Common myeloid progenitor, CD34-positive (primary cell): ENCODE data around the gene CCNT2.

Source experiments
- CTCF ChIA-PET: fragments of 350-600 bp; sonication (Branson Sonifier 250); formaldehyde crosslinking; loops from one replicate; lab custom pipeline; 2021; ENCODE audit warnings: antibody characterized with exemption; lab: Charles Lee
- POLR2A ChIA-PET: fragments of 350-600 bp; sonication (Branson Sonifier 250); formaldehyde crosslinking; loops from one replicate; lab custom pipeline; 2021; ENCODE audit warnings: antibody characterized with exemption; lab: Charles Lee
- DNase-seq, 3 donors: peaks; one replicate each; pipeline versions ENCODE4 v3.0.0 to v3.0.0-alpha.2; 2013
- H3K27ac ChIP-seq, 2 experiments: 1 replicate in 1 of 2; 2 replicates in 1 of 2; pipeline ENCODE4 v1.7.0; 2013; ENCODE audit warnings: inconsistent platforms in 2 of 2, low read length in 2 of 2, mild to moderate bottlenecking in 2 of 2, low read depth in 1 of 2, moderate library complexity in 1 of 2; ENCODE audit not compliant: severe bottlenecking in 2 of 2, insufficient read depth in 1 of 2, poor library complexity in 1 of 2
- H3K27me3 ChIP-seq, 5 experiments: replicated peaks in 2 of 5; 1 replicate in 3 of 5; 2 replicates in 2 of 5; pipeline versions ENCODE4 v1.6.1 to v1.7.0; 2013; ENCODE audit warnings: low read length in 4 of 5, mild to moderate bottlenecking in 2 of 5, moderate library complexity in 2 of 5, inconsistent platforms in 1 of 5; ENCODE audit not compliant: insufficient read depth in 5 of 5, control insufficient read depth in 4 of 5
- H3K36me3 ChIP-seq, 4 experiments: 1 replicate in 2 of 4; 2 replicates in 2 of 4; pipeline versions ENCODE4 v1.6.1 to v1.7.0; 2013; ENCODE audit warnings: low read length in 3 of 4, control low read depth in 1 of 4, mild to moderate bottlenecking in 1 of 4; ENCODE audit not compliant: control insufficient read depth in 4 of 4, insufficient read depth in 4 of 4
- H3K4me1 ChIP-seq, 4 experiments: 1 replicate in 3 of 4; 2 replicates in 1 of 4; pipeline versions ENCODE4 v1.6.1 to v1.7.1; 2013; ENCODE audit warnings: low read length in 3 of 4, mild to moderate bottlenecking in 3 of 4, control low read depth in 1 of 4, inconsistent platforms in 1 of 4, moderate library complexity in 1 of 4; ENCODE audit not compliant: control insufficient read depth in 4 of 4, insufficient read depth in 4 of 4; ENCODE audit errors: control extremely low read depth in 1 of 4
- H3K4me3 ChIP-seq, 7 experiments: 1 replicate in 4 of 7; 2 replicates in 3 of 7; pipeline versions ENCODE4 v1.5.1 to v1.7.0; 2013; ENCODE audit warnings: mild to moderate bottlenecking in 7 of 7, low read length in 6 of 7, moderate library complexity in 6 of 7, inconsistent platforms in 2 of 7, low read depth in 2 of 7, control low read depth in 1 of 7; ENCODE audit not compliant: insufficient read depth in 4 of 7, control insufficient read depth in 1 of 7; ENCODE audit errors: extremely low read depth in 1 of 7
- H3K9me3 ChIP-seq, 5 experiments: 1 replicate in 4 of 5; 2 replicates in 1 of 5; pipeline versions ENCODE4 v1.6.1 to v1.7.1; 2013; ENCODE audit warnings: low read length in 4 of 5, mild to moderate bottlenecking in 2 of 5, inconsistent platforms in 1 of 5, low read depth in 1 of 5, moderate library complexity in 1 of 5; ENCODE audit not compliant: control insufficient read depth in 4 of 5, insufficient read depth in 2 of 5; ENCODE audit errors: control extremely low read depth in 1 of 5
- whole genome bisulfite sequencing: methylation state at CpG from one replicate; pipeline ENCODE4 v1.1.5; 2013; ENCODE audit not compliant: insufficient coverage; 5-methylcytosine and 5-hydroxymethylcytosine counted together

Gene CCNT2

DNA sequence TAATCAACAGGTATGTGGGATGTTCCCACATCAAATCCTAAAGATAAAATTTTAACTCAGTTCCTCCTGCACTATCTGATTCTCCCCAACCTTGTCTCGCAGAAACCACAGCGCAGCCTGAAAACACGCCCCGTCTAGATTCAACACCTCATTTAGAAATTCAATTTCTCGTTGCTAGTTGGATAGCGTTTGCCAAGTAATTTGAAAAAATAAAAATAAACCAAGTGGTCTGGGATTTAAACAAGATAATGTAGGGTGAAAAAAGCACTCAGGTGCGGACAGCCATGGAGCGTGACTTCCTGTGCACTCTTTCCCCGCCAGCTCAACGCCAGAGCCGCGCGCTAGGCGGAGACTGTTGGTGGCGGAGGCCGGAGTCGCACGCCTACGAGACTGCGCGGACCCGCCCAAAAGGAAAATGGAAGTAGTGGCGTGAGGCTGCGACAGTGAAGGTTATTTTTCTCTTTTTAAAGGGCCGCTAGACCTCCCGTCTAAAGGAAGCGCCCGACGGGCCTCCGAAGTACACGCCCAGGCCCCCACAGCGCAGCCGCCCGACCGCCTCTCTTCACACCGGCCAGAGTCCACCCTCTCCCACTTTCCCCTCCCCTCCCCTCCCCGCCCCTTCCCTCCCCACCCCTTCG, 615 bp upstream of the CCNT2 start:
- CTCF ChIA-PET = interaction anchor here (0.6 to 1.3 kb wide), 5 partner anchors 12 to 465 kb away, joined by 3 to 4 read pairs (median 3); no protein-coding TSS in a partner anchor
- WGBS = 0% methylated on average over 20 of the region's 38 CpGs
- Histone ChIP-seq H3K9me3 (no peaks in the 10 kb centered on the region), H3K4me3 (peak overlapping the region; percentile 53 to 98 (median 89)), H3K27ac (peak overlapping the region; percentile 68 to 95), H3K36me3 (peaks cover 0 to 12% (median under 1%) of the 10 kb centered on the region in 4 experiments), H3K4me1 (peaks cover 12 to 29% (median 17%) of the 10 kb centered on the region in 4 experiments), H3K27me3 (no peaks in the 10 kb centered on the region)
- POLR2A ChIA-PET = interaction anchor here (0.9 to 1.0 kb wide), 2 partner anchors 15 to 24 kb away, joined by 3 read pairs; no protein-coding TSS in a partner anchor
- peak in 2 of 3 donors; percentile 95 to 97 for DNase-seq

DNA sequence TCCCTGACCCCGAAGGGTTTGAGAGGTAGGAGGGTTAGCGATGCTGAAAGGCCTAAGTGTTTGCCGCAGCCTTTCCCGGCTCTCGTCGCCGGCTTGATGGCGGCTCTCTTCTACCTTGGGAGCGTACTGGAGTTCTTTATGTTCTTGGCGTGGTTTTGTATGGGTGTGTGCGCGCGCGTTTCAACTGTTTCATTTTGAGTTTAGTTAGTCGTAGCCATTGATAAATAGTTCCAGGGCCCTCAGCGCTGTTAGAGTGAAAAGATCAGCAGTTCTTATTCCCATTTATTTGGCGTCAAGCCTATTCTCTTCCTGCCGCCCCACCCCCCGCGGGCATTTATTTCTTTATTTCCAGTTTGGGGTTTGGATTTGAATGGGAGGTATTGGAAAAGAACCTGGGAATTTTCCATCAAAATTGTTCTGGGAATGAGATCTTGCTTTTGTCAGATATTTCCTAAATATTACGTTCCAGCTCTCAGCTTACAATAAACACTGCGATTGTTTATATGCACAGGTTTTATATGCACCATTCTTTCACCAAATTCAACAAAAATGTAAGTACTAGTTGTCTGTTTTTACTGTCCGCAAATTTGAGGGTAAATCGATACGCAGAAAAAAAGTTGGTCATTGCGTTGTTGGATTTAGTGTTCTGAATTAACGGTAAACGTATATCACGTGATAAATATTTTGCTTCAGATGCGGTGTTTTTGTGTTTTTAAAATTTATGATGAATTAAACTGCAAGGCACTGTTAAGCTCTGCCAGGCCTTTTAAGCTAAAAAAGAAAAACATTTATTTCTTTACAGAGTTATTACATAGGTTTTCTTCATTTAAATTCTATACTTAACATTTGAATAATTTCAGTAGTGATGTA, 954 bp downstream of the CCNT2 start:
- Histone ChIP-seq H3K9me3 (no peaks in the 10 kb centered on the region), H3K27me3 (no peaks in the 10 kb centered on the region), H3K36me3 (peaks cover 0 to 17% (median under 1%) of the 10 kb centered on the region in 4 experiments), H3K4me1 (peaks cover 12 to 29% (median 17%) of the 10 kb centered on the region in 4 experiments), H3K4me3 (peak overlapping the region; percentile 92 to 99 (median 98)), H3K27ac (peak overlapping the region; percentile 95 to 98)
- WGBS = 0% methylated on average over 13 of the region's 30 CpGs
- ChIA-PET CTCF (interaction anchor here (0.6 to 0.7 kb wide), 2 partner anchors 26 to 58 kb away, joined by 3 to 4 read pairs; no protein-coding TSS in a partner anchor), POLR2A (interaction anchor here (0.9 to 1.0 kb wide), 2 partner anchors 13 to 23 kb away, joined by 3 read pairs; no protein-coding TSS in a partner anchor)
- DNase-seq = peak; percentile 29 to 76 (median 65)

- Histone ChIP-seq H3K9me3 (no peaks in the 10 kb centered on the region), H3K36me3 (peaks cover 0 to 32% (median 3%) of the 10 kb centered on the region in 4 experiments), H3K4me3 (no peak overlapping the region), H3K4me1 (peaks cover 9 to 31% (median 20%) of the 10 kb centered on the region in 4 experiments), H3K27me3 (no peaks in the 10 kb centered on the region), H3K27ac (no peak overlapping the region)
- no CpG with 5 or more reads among the region's 1 CpG for WGBS
- POLR2A ChIA-PET = no interaction called here
- DNase-seq = no peak
- CTCF ChIA-PET = no interaction called here
These were observed 6.3 kb downstream of the CCNT2 start for GRCh38 chr2:134924912-134925311.

- ChIA-PET POLR2A (no interaction called here), CTCF (interaction anchor here (0.6 to 1.6 kb wide), 7 partner anchors 10 to 952 kb away, joined by 3 to 6 read pairs (median 4); no protein-coding TSS in a partner anchor)
- 100% methylated on average over 2 of the region's 3 CpGs for WGBS
- Histone ChIP-seq H3K36me3 (peaks cover 0 to 36% (median 3%) of the 10 kb centered on the region in 4 experiments), H3K27ac (peak overlapping the region in 1 of 2 experiments; percentile 40), H3K4me3 (peak overlapping the region in 1 of 7 experiments; percentile 1), H3K27me3 (no peaks in the 10 kb centered on the region), H3K9me3 (no peaks in the 10 kb centered on the region), H3K4me1 (peaks cover 0 to 18% (median 15%) of the 10 kb centered on the region in 4 experiments)
- no peak for DNase-seq
These were observed 7.8 kb downstream of the CCNT2 start for GRCh38 chr2:134926231-134926931.

DNA sequence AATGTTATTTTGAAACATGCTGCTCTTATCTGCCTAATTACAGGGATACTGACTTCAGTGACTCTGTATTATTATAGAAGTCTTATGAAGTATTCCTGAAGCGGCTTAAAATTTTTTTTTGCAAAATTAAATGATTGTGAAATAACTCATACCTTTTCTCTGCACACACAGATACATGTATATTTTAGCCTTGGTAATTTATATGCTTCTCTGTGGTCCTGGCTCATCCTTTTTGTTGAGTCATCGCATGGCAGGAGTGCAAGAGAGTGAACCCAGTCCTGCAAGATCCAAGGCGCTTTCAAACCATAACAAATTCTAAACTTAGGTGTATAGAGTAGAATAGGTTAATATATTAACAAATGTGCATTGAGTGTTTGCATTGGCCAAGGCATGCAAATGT, 8.6 kb downstream of the CCNT2 start:
- Histone ChIP-seq H3K27me3 (no peaks in the 10 kb centered on the region), H3K4me3 (no peak overlapping the region), H3K9me3 (no peaks in the 10 kb centered on the region), H3K27ac (peak overlapping the region in 1 of 2 experiments; percentile 40), H3K36me3 (peaks cover 0 to 30% (median 3%) of the 10 kb centered on the region in 4 experiments), H3K4me1 (peaks cover 0 to 18% (median 14%) of the 10 kb centered on the region in 4 experiments)
- ChIA-PET CTCF (interaction anchor here (1.0 to 1.6 kb wide), 3 partner anchors 9 to 22 kb away, joined by 4 to 6 read pairs (median 5); no protein-coding TSS in a partner anchor), POLR2A (no interaction called here)
- no CpG with 5 or more reads among the region's 3 CpGs for WGBS
- peak in 2 of 3 donors; percentile 36 to 49 for DNase-seq

GRCh38 chr2:134932864-134933526, 14.4 kb downstream of the CCNT2 start:
- ChIA-PET POLR2A (interaction anchor here (1.0 kb wide), 1 partner anchor 14 kb away, joined by 3 read pairs; the partner anchor contains the start of gene CCNT2), CTCF (no interaction called here)
- Histone ChIP-seq H3K4me1 (peaks cover 0 to 18% (median 7%) of the 10 kb centered on the region in 4 experiments), H3K9me3 (no peaks in the 10 kb centered on the region), H3K4me3 (no peak overlapping the region), H3K36me3 (peaks cover 0 to 18% (median 4%) of the 10 kb centered on the region in 4 experiments), H3K27ac (no peak overlapping the region), H3K27me3 (no peaks in the 10 kb centered on the region)
- no peak for DNase-seq
- 100% methylated on average over 3 of the region's 3 CpGs for WGBS
